ENCODE measurements around the gene MOB3B.

Gene MOB3B

GRCh38 chr9:27349698-27350080 lies 179.9 kb downstream of the MOB3B start:
- Histone ChIP-seq H4K20me1 (ENCODE audit: control insufficient read depth, insufficient read depth, low read depth, low read length) (no peaks in the 10 kb centered on the region), H3K4me2 (ENCODE audit: low read length) (no peak overlapping the region), H3K9me3 (ENCODE audit: control insufficient read depth, insufficient read depth, low read length) (no peaks in the 10 kb centered on the region), H3K9me2 (replicated peaks; ENCODE audit: control insufficient read depth, low read length) (no peaks in the 10 kb centered on the region), H3K79me2 (ENCODE audit: control insufficient read depth, low read length) (no peaks in the 10 kb centered on the region), H3K4me1 (ENCODE audit: control insufficient read depth, low read length) (peaks cover 13% of the 10 kb centered on the region), H3K4me3 (ENCODE audit: low read length) (no peak overlapping the region), H3K27ac (ENCODE audit: low read depth, low read length) (no peak overlapping the region), H3K36me3 (ENCODE audit: control insufficient read depth, low read length) (no peaks in the 10 kb centered on the region), H3K27me3 (ENCODE audit: control insufficient read depth, low read length) (no peaks in the 10 kb centered on the region), H3F3A (ENCODE audit: control insufficient read depth, insufficient read depth) (no peaks in the 10 kb centered on the region)
- TF ChIP-seq CTCF (IDR thresholded peaks at IDR 0.05; ENCODE audit: low read depth, low read length, poor library complexity, severe bottlenecking): no peak
- TF ChIP-seq EZH2phosphoT487 (IDR thresholded peaks at IDR 0.05; ENCODE audit: borderline replicate concordance, low read length): no peak

- Histone ChIP-seq H3K9me3 (ENCODE audit: control insufficient read depth, insufficient read depth, low read length) (no peaks in the 10 kb centered on the region), H3K36me3 (ENCODE audit: control insufficient read depth, low read length) (no peaks in the 10 kb centered on the region), H3K27me3 (ENCODE audit: control insufficient read depth, low read length) (no peaks in the 10 kb centered on the region), H3K4me1 (ENCODE audit: control insufficient read depth, low read length) (peaks cover 13% of the 10 kb centered on the region), H3K4me2 (ENCODE audit: low read length) (no peak overlapping the region), H4K20me1 (ENCODE audit: control insufficient read depth, insufficient read depth, low read depth, low read length) (no peaks in the 10 kb centered on the region), H3K27ac (ENCODE audit: low read depth, low read length) (no peak overlapping the region), H3K79me2 (ENCODE audit: control insufficient read depth, low read length) (no peaks in the 10 kb centered on the region), H3F3A (ENCODE audit: control insufficient read depth, insufficient read depth) (no peaks in the 10 kb centered on the region), H3K4me3 (ENCODE audit: low read length) (no peak overlapping the region), H3K9me2 (replicated peaks; ENCODE audit: control insufficient read depth, low read length) (no peaks in the 10 kb centered on the region)
- TF ChIP-seq EZH2phosphoT487 (IDR thresholded peaks at IDR 0.05; ENCODE audit: borderline replicate concordance, low read length): no peak
- no peak for TF ChIP-seq CTCF (IDR thresholded peaks at IDR 0.05; ENCODE audit: low read depth, low read length, poor library complexity, severe bottlenecking)
Observed at GRCh38 chr9:27348785-27349697, 180.6 kb downstream of the MOB3B start.

GRCh38 chr9:27347889-27348288 lies 181.7 kb downstream of the MOB3B start:
- Histone ChIP-seq H3K79me2 (ENCODE audit: control insufficient read depth, low read length) (no peaks in the 10 kb centered on the region), H3K27me3 (ENCODE audit: control insufficient read depth, low read length) (no peaks in the 10 kb centered on the region), H3K9me3 (ENCODE audit: control insufficient read depth, insufficient read depth, low read length) (no peaks in the 10 kb centered on the region), H3K4me1 (ENCODE audit: control insufficient read depth, low read length) (peaks cover 10% of the 10 kb centered on the region), H3K9me2 (replicated peaks; ENCODE audit: control insufficient read depth, low read length) (no peaks in the 10 kb centered on the region), H4K20me1 (ENCODE audit: control insufficient read depth, insufficient read depth, low read depth, low read length) (no peaks in the 10 kb centered on the region), H3K4me3 (ENCODE audit: low read length) (no peak overlapping the region), H3K36me3 (ENCODE audit: control insufficient read depth, low read length) (no peaks in the 10 kb centered on the region), H3F3A (ENCODE audit: control insufficient read depth, insufficient read depth) (no peaks in the 10 kb centered on the region), H3K27ac (ENCODE audit: low read depth, low read length) (no peak overlapping the region), H3K4me2 (ENCODE audit: low read length) (no peak overlapping the region)
- no peak for TF ChIP-seq CTCF (IDR thresholded peaks at IDR 0.05; ENCODE audit: low read depth, low read length, poor library complexity, severe bottlenecking)
- no peak for TF ChIP-seq EZH2phosphoT487 (IDR thresholded peaks at IDR 0.05; ENCODE audit: borderline replicate concordance, low read length)
